Esophagus muscularis mucosa (tissue), 4 donors: ENCODE results near the gene TMPRSS11D.

Experiments used
- EP300 ChIP-seq: sonication (generic); formaldehyde crosslinking; IDR thresholded peaks from one replicate; pipeline ENCODE4 v1.6.1; 2017; ENCODE audit warnings: antibody characterized with exemption
- POLR2A ChIP-seq: fragments of 450-650 bp; IDR thresholded peaks from one replicate; pipeline ENCODE4 v1.6.1; 2017; ENCODE audit warnings: antibody characterized with exemption, moderate library complexity, mild to moderate bottlenecking, low read depth
- POLR2AphosphoS5 ChIP-seq, 2 donors: sonication (generic); formaldehyde crosslinking; IDR thresholded peaks; one replicate each; pipeline ENCODE4 v1.6.1; 2017; ENCODE audit warnings: antibody characterized with exemption in 2 of 2
- TF ChIP-seq, protein P1 (sequence below), 3 experiments: fragments of 200-600 bp in 2 of 3; fragments of 450-650 bp in 1 of 3; sonication (generic) in 2 of 3; IDR thresholded peaks; one replicate each; pipeline ENCODE4 v1.5.1; 2017 to 2019; ENCODE audit warnings: antibody characterized with exemption in 3 of 3, mild to moderate bottlenecking in 2 of 3, moderate library complexity in 1 of 3

DNA sequence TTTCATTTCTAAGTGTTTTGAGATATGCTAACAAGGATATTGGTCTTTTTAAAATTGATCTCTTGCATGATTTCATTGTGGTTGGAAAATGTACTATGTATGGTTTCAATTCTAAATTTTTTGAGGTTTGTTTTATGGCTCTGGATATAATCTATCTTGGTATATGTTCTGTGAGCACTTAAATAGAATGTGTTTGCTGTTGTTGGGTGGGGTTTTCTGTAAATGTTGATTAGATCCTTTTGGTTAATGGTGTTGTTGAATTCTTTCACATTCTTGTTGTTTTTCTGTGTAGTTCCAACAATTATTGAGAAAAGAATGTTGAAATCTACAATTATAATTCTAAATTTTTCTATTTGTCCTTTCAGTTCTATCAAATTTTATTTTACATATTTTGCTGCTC lies 87.0 kb downstream of the TMPRSS11D start:
- no peak for TF ChIP-seq POLR2A
- TF ChIP-seq, protein P1, sequence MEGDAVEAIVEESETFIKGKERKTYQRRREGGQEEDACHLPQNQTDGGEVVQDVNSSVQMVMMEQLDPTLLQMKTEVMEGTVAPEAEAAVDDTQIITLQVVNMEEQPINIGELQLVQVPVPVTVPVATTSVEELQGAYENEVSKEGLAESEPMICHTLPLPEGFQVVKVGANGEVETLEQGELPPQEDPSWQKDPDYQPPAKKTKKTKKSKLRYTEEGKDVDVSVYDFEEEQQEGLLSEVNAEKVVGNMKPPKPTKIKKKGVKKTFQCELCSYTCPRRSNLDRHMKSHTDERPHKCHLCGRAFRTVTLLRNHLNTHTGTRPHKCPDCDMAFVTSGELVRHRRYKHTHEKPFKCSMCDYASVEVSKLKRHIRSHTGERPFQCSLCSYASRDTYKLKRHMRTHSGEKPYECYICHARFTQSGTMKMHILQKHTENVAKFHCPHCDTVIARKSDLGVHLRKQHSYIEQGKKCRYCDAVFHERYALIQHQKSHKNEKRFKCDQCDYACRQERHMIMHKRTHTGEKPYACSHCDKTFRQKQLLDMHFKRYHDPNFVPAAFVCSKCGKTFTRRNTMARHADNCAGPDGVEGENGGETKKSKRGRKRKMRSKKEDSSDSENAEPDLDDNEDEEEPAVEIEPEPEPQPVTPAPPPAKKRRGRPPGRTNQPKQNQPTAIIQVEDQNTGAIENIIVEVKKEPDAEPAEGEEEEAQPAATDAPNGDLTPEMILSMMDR (IDR thresholded peaks at IDR 0.05): no peak
- no peak for TF ChIP-seq POLR2AphosphoS5 (IDR thresholded peaks at IDR 0.05)
- TF ChIP-seq EP300: no peak
